GM19035 (cell line): ENCODE results near the gene FANK1.

Experiments
- ATAC-seq: cut with Tn5 transposase; IDR thresholded peaks from one replicate; pipeline ENCODE4 v1.9.1; 2021; ENCODE audit not compliant: unreplicated experiment

The FANK1 gene

DNA sequence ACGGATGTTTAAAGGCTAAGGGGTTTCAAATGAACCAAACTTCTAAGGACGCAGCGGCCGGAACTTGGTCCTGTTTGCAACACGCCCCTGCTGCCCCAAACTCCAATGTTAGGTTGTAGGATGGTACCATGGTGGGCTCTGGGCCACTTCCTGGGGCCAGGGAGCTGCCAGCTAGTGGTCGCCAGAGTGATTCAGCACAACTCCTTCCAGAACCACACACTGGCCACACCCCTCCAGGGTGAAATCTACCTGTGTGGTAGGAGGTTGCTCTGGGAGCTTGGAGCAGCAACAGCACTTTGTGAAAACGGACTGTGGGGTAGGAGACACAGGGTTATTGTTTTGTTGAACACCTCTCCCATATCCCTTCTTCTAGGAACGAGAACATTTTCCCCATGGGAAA is 161.1 kb downstream of the FANK1 start:
- ATAC-seq: no peak

GRCh38 chr10:126058104-126058503 is 161.7 kb downstream of the FANK1 start:
- ATAC-seq: no peak

- ATAC-seq: no peak
Observed at GRCh38 chr10:126058507-126058906, 162.1 kb downstream of the FANK1 start.
